Neural progenitor cell (in vitro differentiated cells): Measurements from ENCODE around the gene WDPCP. TPM values are rescaled to one million over a fixed set of nuclear protein-coding genes. Genes with fewer than 3 reads are reported as not detected.

ENCODE experiments used
- DNase-seq: peaks from one replicate; pipeline ENCODE4 v3.0.0-alpha.2; 2016; ENCODE audit warnings: low spot score
- H2AFZ ChIP-seq: fragments of 200-600 bp; sonication (generic); replicated peaks from 2 replicates; pipeline ENCODE4 v1.6.1; 2016; ENCODE audit warnings: antibody characterized with exemption
- H3F3A ChIP-seq: fragments of 200-600 bp; sonication (generic); 2 replicates; pipeline ENCODE4 v1.6.1; 2016; ENCODE audit warnings: antibody characterized with exemption, low read depth
- H3K27ac ChIP-seq: fragments of 200-600 bp; sonication (generic); 2 replicates; pipeline ENCODE4 v1.5.1; 2016; ENCODE audit warnings: mild to moderate bottlenecking
- H3K27me3 ChIP-seq: fragments of 200-600 bp; sonication (generic); 2 replicates; pipeline ENCODE4 v1.6.1; 2016; ENCODE audit warnings: mild to moderate bottlenecking, moderate library complexity
- H3K36me3 ChIP-seq: fragments of 200-600 bp; sonication (generic); 2 replicates; pipeline ENCODE4 v1.5.1; 2016
- H3K4me1 ChIP-seq: fragments of 200-600 bp; sonication (generic); 2 replicates; pipeline ENCODE4 v1.6.1; 2016; ENCODE audit warnings: mixed run types
- H3K4me2 ChIP-seq: fragments of 200-600 bp; sonication (generic); 2 replicates; pipeline ENCODE4 v1.6.1; 2016
- H3K4me3 ChIP-seq: fragments of 200-600 bp; sonication (generic); 2 replicates; pipeline ENCODE4 v1.5.1; 2016
- H3K79me2 ChIP-seq: fragments of 200-600 bp; sonication (generic); 2 replicates; pipeline ENCODE4 v1.6.1; 2016; ENCODE audit warnings: low read depth
- H3K9ac ChIP-seq: fragments of 200-600 bp; sonication (generic); 2 replicates; pipeline ENCODE4 v1.6.1; 2016
- H3K9me3 ChIP-seq: fragments of 200-600 bp; sonication (generic); 2 replicates; pipeline ENCODE4 v1.5.1; 2016; ENCODE audit warnings: low read depth
- H4K20me1 ChIP-seq: fragments of 200-600 bp; sonication (generic); 2 replicates; pipeline ENCODE4 v1.6.1; 2016; ENCODE audit warnings: low read depth
- H3K27ac Mint-ChIP-seq: 3 replicates; pipeline ENCODE4 v1.8.0; 2021; ENCODE audit warnings: mixed read lengths
- H3K27me3 Mint-ChIP-seq: 2 replicates; pipeline ENCODE4 v1.8.0; 2022; ENCODE audit warnings: low read depth, mild to moderate bottlenecking, inconsistent platforms, moderate library complexity, mixed read lengths; ENCODE audit not compliant: insufficient read depth
- H3K36me3 Mint-ChIP-seq: 3 replicates; pipeline ENCODE4 v1.8.0; 2021; ENCODE audit warnings: mixed read lengths
- H3K4me1 Mint-ChIP-seq: 3 replicates; pipeline ENCODE4 v1.8.0; 2021; ENCODE audit warnings: mixed read lengths
- H3K4me3 Mint-ChIP-seq: 3 replicates; pipeline ENCODE4 v1.8.0; 2021; ENCODE audit warnings: mild to moderate bottlenecking, moderate library complexity, mixed read lengths
- H3K9me3 Mint-ChIP-seq: 3 replicates; pipeline ENCODE4 v1.8.0; 2020; ENCODE audit warnings: mixed read lengths
- EZH2 ChIP-seq: fragments of 200-600 bp; sonication (generic); IDR thresholded peaks from 2 replicates; pipeline ENCODE4 v1.6.1; 2017; ENCODE audit warnings: antibody characterized with exemption, mild to moderate bottlenecking, moderate library complexity
- EZH2phosphoT487 ChIP-seq: fragments of 200-600 bp; sonication (generic); IDR thresholded peaks from 2 replicates; pipeline ENCODE4 v1.6.1; 2017; ENCODE audit warnings: antibody characterized with exemption
- total RNA-seq: library from RNA; depleted of rRNA; stranded (reverse); fragments of >200 nt; gene quantifications from 2 replicates; pipeline ENCODE4 v1.2.3, GENCODE V29; 2015; ENCODE audit warnings: low replicate concordance
- TF ChIP-seq, protein P1 (sequence below): fragments of 200-600 bp; sonication (generic); IDR thresholded peaks from 2 replicates; pipeline ENCODE4 v1.5.1; 2017; ENCODE audit warnings: antibody characterized with exemption, mild to moderate bottlenecking

The WDPCP gene
- total RNA-seq, 1 donor from 2014 or later, result 11.4 TPM

- Histone ChIP-seq H3K4me1 (no peaks in the 10 kb centered on the region), H3K9me3 (no peaks in the 10 kb centered on the region), H3K36me3 (no peaks in the 10 kb centered on the region), H3K27ac (no peak overlapping the region), H3K27me3 (no peaks in the 10 kb centered on the region), H2AFZ (no peak overlapping the region), H4K20me1 (no peaks in the 10 kb centered on the region), H3K4me3 (no peak overlapping the region), H3K79me2 (no peaks in the 10 kb centered on the region), H3K9ac (no peak overlapping the region), H3F3A (no peaks in the 10 kb centered on the region), H3K4me2 (no peak overlapping the region)
- Mint-ChIP-seq H3K4me3 (no peak overlapping the region), H3K4me1 (no peaks in the 10 kb centered on the region), H3K36me3 (peaks cover 2% of the 10 kb centered on the region), H3K27ac (no peak overlapping the region), H3K9me3 (no peaks in the 10 kb centered on the region), H3K27me3 (no peaks in the 10 kb centered on the region)
- no peak for TF ChIP-seq EZH2
- no peak for TF ChIP-seq EZH2phosphoT487
- TF ChIP-seq, protein P1, sequence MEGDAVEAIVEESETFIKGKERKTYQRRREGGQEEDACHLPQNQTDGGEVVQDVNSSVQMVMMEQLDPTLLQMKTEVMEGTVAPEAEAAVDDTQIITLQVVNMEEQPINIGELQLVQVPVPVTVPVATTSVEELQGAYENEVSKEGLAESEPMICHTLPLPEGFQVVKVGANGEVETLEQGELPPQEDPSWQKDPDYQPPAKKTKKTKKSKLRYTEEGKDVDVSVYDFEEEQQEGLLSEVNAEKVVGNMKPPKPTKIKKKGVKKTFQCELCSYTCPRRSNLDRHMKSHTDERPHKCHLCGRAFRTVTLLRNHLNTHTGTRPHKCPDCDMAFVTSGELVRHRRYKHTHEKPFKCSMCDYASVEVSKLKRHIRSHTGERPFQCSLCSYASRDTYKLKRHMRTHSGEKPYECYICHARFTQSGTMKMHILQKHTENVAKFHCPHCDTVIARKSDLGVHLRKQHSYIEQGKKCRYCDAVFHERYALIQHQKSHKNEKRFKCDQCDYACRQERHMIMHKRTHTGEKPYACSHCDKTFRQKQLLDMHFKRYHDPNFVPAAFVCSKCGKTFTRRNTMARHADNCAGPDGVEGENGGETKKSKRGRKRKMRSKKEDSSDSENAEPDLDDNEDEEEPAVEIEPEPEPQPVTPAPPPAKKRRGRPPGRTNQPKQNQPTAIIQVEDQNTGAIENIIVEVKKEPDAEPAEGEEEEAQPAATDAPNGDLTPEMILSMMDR, result no peak
- no peak for DNase-seq
Measured at GRCh38 chr2:63320669-63321068, 267.6 kb downstream of the WDPCP start.

GRCh38 chr2:63310614-63311013, 277.7 kb downstream of the WDPCP start:
- H3K4me1 Mint-ChIP-seq, result no peaks in the 10 kb centered on the region
- DNase-seq, result no peak
- TF ChIP-seq, protein P1, result no peak
- TF ChIP-seq EZH2phosphoT487 (no peak), EZH2 (no peak)
- peaks cover 19% of the 10 kb centered on the region for H3K9me3 Mint-ChIP-seq
- no peak overlapping the region for H3K4me3 Mint-ChIP-seq
- H3K36me3 Mint-ChIP-seq, result peaks cover 2% of the 10 kb centered on the region
- no peak overlapping the region for H3K27ac Mint-ChIP-seq
- H3K27me3 Mint-ChIP-seq, result no peaks in the 10 kb centered on the region
- no peaks in the 10 kb centered on the region for H4K20me1 ChIP-seq
- H3K4me2 ChIP-seq, result no peak overlapping the region
- H3K4me3 ChIP-seq, result no peak overlapping the region
- no peaks in the 10 kb centered on the region for H3K79me2 ChIP-seq
- H3F3A ChIP-seq, result no peaks in the 10 kb centered on the region
- H2AFZ ChIP-seq, result no peak overlapping the region
- no peak overlapping the region for H3K27ac ChIP-seq
- H3K27me3 ChIP-seq, result no peaks in the 10 kb centered on the region
- no peak overlapping the region for H3K9ac ChIP-seq
- no peaks in the 10 kb centered on the region for H3K9me3 ChIP-seq
- H3K36me3 ChIP-seq, result no peaks in the 10 kb centered on the region
- H3K4me1 ChIP-seq, result peaks cover 4% of the 10 kb centered on the region

DNA sequence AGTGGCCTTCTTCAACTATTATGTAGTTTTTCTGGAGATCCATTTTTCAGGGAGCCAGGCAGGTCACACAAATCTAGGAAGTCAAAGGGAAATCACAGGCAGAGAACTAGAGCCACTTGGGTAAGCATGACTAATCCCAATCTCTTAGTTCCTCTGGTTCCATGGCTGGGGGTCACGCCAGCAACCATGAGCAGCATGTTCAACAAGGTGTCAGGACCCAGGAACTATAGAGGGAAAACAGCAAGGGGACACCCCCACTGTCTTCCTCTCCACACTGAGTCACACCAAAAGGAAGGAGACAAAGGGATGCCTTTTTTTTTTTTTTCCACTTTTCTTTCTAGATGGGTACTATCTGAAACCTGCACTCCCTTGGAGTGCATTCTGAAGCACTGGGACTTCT, 286.8 kb downstream of the WDPCP start:
- H3K4me3 ChIP-seq, result no peak overlapping the region
- H3K27ac ChIP-seq, result no peak overlapping the region
- no peaks in the 10 kb centered on the region for H3K27me3 ChIP-seq
- peaks cover 1% of the 10 kb centered on the region for H3K36me3 Mint-ChIP-seq
- peak; percentile 5 for DNase-seq
- H3K9ac ChIP-seq, result no peak overlapping the region
- peaks cover 50% of the 10 kb centered on the region for H3K9me3 Mint-ChIP-seq
- no peaks in the 10 kb centered on the region for H3K79me2 ChIP-seq
- H2AFZ ChIP-seq, result no peak overlapping the region
- no peaks in the 10 kb centered on the region for H3K4me1 ChIP-seq
- no peaks in the 10 kb centered on the region for H3K4me1 Mint-ChIP-seq
- H3K4me3 Mint-ChIP-seq, result no peak overlapping the region
- H3F3A ChIP-seq, result no peaks in the 10 kb centered on the region
- H3K9me3 ChIP-seq, result peaks cover 19% of the 10 kb centered on the region
- TF ChIP-seq, protein P1, result no peak
- TF ChIP-seq EZH2 (no peak), EZH2phosphoT487 (no peak)
- H3K27me3 Mint-ChIP-seq, result peaks cover 4% of the 10 kb centered on the region
- no peaks in the 10 kb centered on the region for H3K36me3 ChIP-seq
- H4K20me1 ChIP-seq, result no peaks in the 10 kb centered on the region
- no peak overlapping the region for H3K4me2 ChIP-seq
- no peak overlapping the region for H3K27ac Mint-ChIP-seq
